ENCODE results near the gene DHRSX.

- TF ChIP-seq POLR2A (IDR thresholded peaks at IDR 0.05) (no peak), CTCF (IDR thresholded peaks at IDR 0.05) (no peak)
Observed at GRCh38 chrX:2446815-2447214, 54.0 kb downstream of the DHRSX start.
